CMK (cell line): ENCODE data around the gene PDE8A.

Source experiments
- DNase-seq: peaks from one replicate; pipeline ENCODE4 v3.0.0-alpha.2; 2010; ENCODE audit warnings: low read depth

PDE8A gene

GRCh38 chr15:85034276-85034675, 52.6 kb downstream of the PDE8A start:
- no peak for DNase-seq

- DNase-seq, result no peak
Measured at GRCh38 chr15:85035980-85036379, 54.3 kb downstream of the PDE8A start.

GRCh38 chr15:85036716-85037115, 55.1 kb downstream of the PDE8A start:
- no peak for DNase-seq

GRCh38 chr15:85037641-85038040, 56.0 kb downstream of the PDE8A start:
- DNase-seq, result no peak

GRCh38 chr15:85041230-85041629, 59.6 kb downstream of the PDE8A start:
- no peak for DNase-seq

GRCh38 chr15:85044251-85044853, 62.7 kb downstream of the PDE8A start:
- peak; percentile 38 for DNase-seq

- DNase-seq, result no peak
Measured at GRCh38 chr15:85044894-85045293, 63.2 kb downstream of the PDE8A start.

GRCh38 chr15:85045615-85046014, 64.0 kb downstream of the PDE8A start:
- DNase-seq, result no peak

- no peak for DNase-seq
Measured at GRCh38 chr15:85047271-85047948, 65.8 kb downstream of the PDE8A start.

- DNase-seq, result no peak
Measured at GRCh38 chr15:85048430-85048829, 66.8 kb downstream of the PDE8A start.

- DNase-seq, result no peak
Measured at GRCh38 chr15:85049805-85050204, 68.1 kb downstream of the PDE8A start.

- no peak for DNase-seq
Measured at GRCh38 chr15:85059734-85060133, 78.1 kb downstream of the PDE8A start.

GRCh38 chr15:85062560-85062959, 80.9 kb downstream of the PDE8A start:
- DNase-seq, result no peak

- DNase-seq, result no peak
Measured at GRCh38 chr15:85063088-85063487, 81.4 kb downstream of the PDE8A start.

- DNase-seq, result no peak
Measured at GRCh38 chr15:85063522-85064079, 81.9 kb downstream of the PDE8A start.

- no peak for DNase-seq
Measured at GRCh38 chr15:85064710-85065109, 83.1 kb downstream of the PDE8A start.

GRCh38 chr15:85071061-85071460, 89.4 kb downstream of the PDE8A start:
- no peak for DNase-seq

GRCh38 chr15:85071504-85071903, 89.8 kb downstream of the PDE8A start:
- DNase-seq, result no peak

- DNase-seq, result no peak
Measured at GRCh38 chr15:85072917-85073316, 91.3 kb downstream of the PDE8A start.

GRCh38 chr15:85073556-85074194, 92.0 kb downstream of the PDE8A start:
- no peak for DNase-seq

GRCh38 chr15:85086855-85087254, 105.2 kb downstream of the PDE8A start:
- DNase-seq, result no peak

- DNase-seq, result no peak
Measured at GRCh38 chr15:85088300-85088699, 106.6 kb downstream of the PDE8A start.

- DNase-seq, result no peak
Measured at GRCh38 chr15:85089929-85090597, 108.4 kb downstream of the PDE8A start.
